Liver (tissue), 9 donors: ENCODE data around the gene KRT25. TPM values are rescaled to one million over a fixed set of nuclear protein-coding genes. Genes with fewer than 3 reads are reported as not detected.

Experiments
- DNase-seq: peaks from one replicate; pipeline ENCODE4 v3.0.0-alpha.2; 2017; ENCODE audit warnings: low spot score
- H3K27ac ChIP-seq, 2 donors: one replicate each; pipeline ENCODE4 v1.7.0; 2013; ENCODE audit warnings: inconsistent platforms in 2 of 2, low read length in 2 of 2, control low read depth in 1 of 2, low read depth in 1 of 2, mild to moderate bottlenecking in 1 of 2
- H3K27me3 ChIP-seq, 4 donors: one replicate each; pipeline versions ENCODE4 v1.6.1 to v1.7.0; 2013; ENCODE audit warnings: low read length in 3 of 4, inconsistent platforms in 1 of 4, mild to moderate bottlenecking in 1 of 4, moderate library complexity in 1 of 4; ENCODE audit not compliant: control insufficient read depth in 4 of 4, insufficient read depth in 4 of 4
- H3K36me3 ChIP-seq, 4 donors: one replicate each; pipeline versions ENCODE4 v1.6.1 to v1.7.0; 2013; ENCODE audit warnings: low read length in 3 of 4, mild to moderate bottlenecking in 3 of 4, low read depth in 1 of 4, moderate library complexity in 1 of 4; ENCODE audit not compliant: control insufficient read depth in 4 of 4, insufficient read depth in 3 of 4
- H3K4me1 ChIP-seq, 4 donors: one replicate each; pipeline versions ENCODE4 v1.6.1 to v1.7.0; 2013; ENCODE audit warnings: low read length in 3 of 4, mild to moderate bottlenecking in 3 of 4, moderate library complexity in 1 of 4; ENCODE audit not compliant: control insufficient read depth in 4 of 4, insufficient read depth in 4 of 4
- H3K4me3 ChIP-seq, 3 donors: one replicate each; pipeline versions ENCODE4 v1.6.1 to v1.7.0; 2013; ENCODE audit warnings: low read length in 3 of 3, control low read depth in 1 of 3, low read depth in 1 of 3, mild to moderate bottlenecking in 1 of 3
- H3K9ac ChIP-seq, 2 donors: one replicate each; pipeline ENCODE4 v1.7.0; 2013; ENCODE audit warnings: low read length in 2 of 2, mild to moderate bottlenecking in 2 of 2, moderate library complexity in 2 of 2, control low read depth in 1 of 2, low read depth in 1 of 2
- H3K9me3 ChIP-seq, 4 donors: one replicate each; pipeline versions ENCODE4 v1.6.1 to v1.7.0; 2013; ENCODE audit warnings: low read length in 3 of 4; ENCODE audit not compliant: control insufficient read depth in 4 of 4
- EGR1 ChIP-seq, 2 donors: IDR thresholded peaks; 2 replicates each; pipeline ENCODE4 v1.6.1; 2016 to 2018; ENCODE audit warnings: antibody characterized with exemption in 2 of 2, low read depth in 2 of 2
- FOXA1 ChIP-seq: IDR thresholded peaks from 2 replicates; pipeline ENCODE4 v1.6.1; 2016; ENCODE audit warnings: antibody characterized with exemption
- FOXA2 ChIP-seq: IDR thresholded peaks from 2 replicates; pipeline ENCODE4 v1.6.1; 2016; ENCODE audit warnings: antibody characterized with exemption
- GABPA ChIP-seq, 2 donors: IDR thresholded peaks in 1 of 2; conservative IDR thresholded peaks in 1 of 2; 2 replicates each; pipeline ENCODE4 v1.6.1; 2016; ENCODE audit warnings: antibody characterized with exemption in 2 of 2, mild to moderate bottlenecking in 1 of 2, moderate library complexity in 1 of 2
- HNF4A ChIP-seq, 2 donors: conservative IDR thresholded peaks; 2 replicates each; pipeline ENCODE4 v1.6.1; 2016; ENCODE audit warnings: antibody characterized with exemption in 2 of 2, mild to moderate bottlenecking in 2 of 2
- HNF4G ChIP-seq: IDR thresholded peaks from 2 replicates; pipeline ENCODE4 v1.6.1; 2016; ENCODE audit warnings: antibody characterized with exemption
- JUND ChIP-seq, 2 donors: IDR thresholded peaks; 2 replicates each; pipeline ENCODE4 v1.6.1; 2016; ENCODE audit warnings: antibody characterized with exemption in 2 of 2
- NR2F2 ChIP-seq: IDR thresholded peaks from 2 replicates; pipeline ENCODE4 v1.6.1; 2016; ENCODE audit warnings: antibody characterized with exemption
- RAD21 ChIP-seq, 2 donors: IDR thresholded peaks; 2 replicates each; pipeline ENCODE4 v1.6.1; 2016; ENCODE audit warnings: antibody characterized with exemption in 2 of 2, mild to moderate bottlenecking in 2 of 2
- RXRA ChIP-seq, 2 donors: IDR thresholded peaks; 2 replicates each; pipeline ENCODE4 v1.6.1; 2017 to 2018; ENCODE audit warnings: antibody characterized with exemption in 2 of 2, mild to moderate bottlenecking in 1 of 2
- SP1 ChIP-seq: IDR thresholded peaks from 2 replicates; pipeline ENCODE4 v1.6.1; 2018; ENCODE audit warnings: antibody characterized with exemption, mild to moderate bottlenecking
- TAF1 ChIP-seq: conservative IDR thresholded peaks from 2 replicates; pipeline ENCODE4 v1.6.1; 2016; ENCODE audit warnings: antibody characterized with exemption, mild to moderate bottlenecking
- YY1 ChIP-seq: IDR thresholded peaks from 2 replicates; pipeline ENCODE4 v1.6.1; 2016; ENCODE audit warnings: antibody characterized with exemption, mild to moderate bottlenecking
- WGBS: extraction: QIAGEN DNeasy Blood & Tissue Kit; methylation state at CpG from one replicate; pipeline ENCODE4 v1.1.7; 2013; 5-methylcytosine and 5-hydroxymethylcytosine counted together
- polyA plus RNA-seq, 2 donors: library from polyadenylated mRNA; stranded (reverse) in 1 of 2; unstranded in 1 of 2; fragments of 200-250 nt in 1 of 2; fragments of >200 nt in 1 of 2; fragmentation: Nextera tagmentation in 1 of 2; extraction: Ambion mirVana in 1 of 2; gene quantifications; one replicate each; pipeline versions ENCODE4 v1.2.1 to v1.2.3, GENCODE V29; 2013 to 2015
- total RNA-seq, 2 donors: library from RNA; depleted of rRNA; stranded (reverse); fragments of >200 nt; gene quantifications; one replicate each; pipeline ENCODE4 v1.2.3, GENCODE V29; 2014
- TF ChIP-seq, protein P1 (sequence below): IDR thresholded peaks from 2 replicates; pipeline ENCODE4 v1.6.1; 2016; ENCODE audit warnings: antibody characterized with exemption
- TF ChIP-seq, protein P2 (sequence below): IDR thresholded peaks from 2 replicates; pipeline ENCODE4 v1.6.1; 2016; ENCODE audit warnings: antibody characterized with exemption
- TF ChIP-seq, protein P3 (sequence below): IDR thresholded peaks from 2 replicates; pipeline ENCODE4 v1.6.1; 2016; ENCODE audit warnings: antibody characterized with exemption, mild to moderate bottlenecking
- TF ChIP-seq, protein P4 (sequence below): IDR thresholded peaks from 2 replicates; pipeline ENCODE4 v1.6.1; 2016; ENCODE audit warnings: antibody characterized with exemption
- donor health status: healthy.
- donor health status: healthy.
- donor health status: healthy.
- donor health status: healthy.
- donor health status: healthy.

KRT25 gene
- total and polyA plus RNA-seq, 4 donors: not detected

DNA sequence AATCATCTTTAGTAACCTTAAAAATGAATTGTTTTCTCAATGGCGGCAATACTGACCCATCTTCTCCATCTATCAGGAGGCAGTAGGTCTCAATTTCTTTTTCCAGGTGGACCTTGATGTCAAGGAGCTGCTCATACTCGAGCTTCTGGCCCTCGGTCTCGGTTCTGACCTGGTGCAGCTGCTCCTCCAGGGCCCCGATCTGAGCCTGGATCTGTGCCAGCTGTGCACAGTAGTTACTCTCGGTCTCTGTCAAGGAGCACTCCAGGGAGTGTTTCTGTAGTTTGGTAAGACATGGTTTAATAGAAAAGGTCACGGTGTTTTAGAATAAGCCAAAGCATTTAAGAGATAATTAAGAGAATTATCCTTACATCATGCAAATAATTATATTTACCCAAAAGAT lies 22.3 kb upstream of the KRT25 start:
- DNase-seq: no peak
- Histone ChIP-seq H3K4me3 (no peak overlapping the region), H3K4me1 (peaks cover 0 to 4% (median 2%) of the 10 kb centered on the region in 4 donors), H3K27me3 (peaks cover 0 to 20% (median 2%) of the 10 kb centered on the region in 4 donors), H3K9ac (no peak overlapping the region), H3K27ac (no peak overlapping the region), H3K36me3 (no peaks in the 10 kb centered on the region), H3K9me3 (no peaks in the 10 kb centered on the region)
- WGBS: 78% methylated on average over 7 of the region's 7 CpGs
- TF ChIP-seq SP1 (no peak), EGR1 (IDR thresholded peaks at IDR 0.05; ENCODE audit: low read depth in 2 of 2) (no peak), HNF4G (no peak), RXRA (IDR thresholded peaks at IDR 0.05) (no peak), FOXA2 (no peak), RAD21 (IDR thresholded peaks at IDR 0.05) (no peak), GABPA (IDR thresholded peaks at IDR 0.05 in 1 of 2, conservative IDR thresholded peaks at IDR 0.05 in 1 of 2) (no peak), TAF1 (no peak), NR2F2 (no peak), FOXA1 (no peak), JUND (IDR thresholded peaks at IDR 0.05) (no peak)
- TF ChIP-seq, protein P1, sequence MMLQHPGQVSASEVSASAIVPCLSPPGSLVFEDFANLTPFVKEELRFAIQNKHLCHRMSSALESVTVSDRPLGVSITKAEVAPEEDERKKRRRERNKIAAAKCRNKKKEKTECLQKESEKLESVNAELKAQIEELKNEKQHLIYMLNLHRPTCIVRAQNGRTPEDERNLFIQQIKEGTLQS: no peak
- TF ChIP-seq, protein P2, sequence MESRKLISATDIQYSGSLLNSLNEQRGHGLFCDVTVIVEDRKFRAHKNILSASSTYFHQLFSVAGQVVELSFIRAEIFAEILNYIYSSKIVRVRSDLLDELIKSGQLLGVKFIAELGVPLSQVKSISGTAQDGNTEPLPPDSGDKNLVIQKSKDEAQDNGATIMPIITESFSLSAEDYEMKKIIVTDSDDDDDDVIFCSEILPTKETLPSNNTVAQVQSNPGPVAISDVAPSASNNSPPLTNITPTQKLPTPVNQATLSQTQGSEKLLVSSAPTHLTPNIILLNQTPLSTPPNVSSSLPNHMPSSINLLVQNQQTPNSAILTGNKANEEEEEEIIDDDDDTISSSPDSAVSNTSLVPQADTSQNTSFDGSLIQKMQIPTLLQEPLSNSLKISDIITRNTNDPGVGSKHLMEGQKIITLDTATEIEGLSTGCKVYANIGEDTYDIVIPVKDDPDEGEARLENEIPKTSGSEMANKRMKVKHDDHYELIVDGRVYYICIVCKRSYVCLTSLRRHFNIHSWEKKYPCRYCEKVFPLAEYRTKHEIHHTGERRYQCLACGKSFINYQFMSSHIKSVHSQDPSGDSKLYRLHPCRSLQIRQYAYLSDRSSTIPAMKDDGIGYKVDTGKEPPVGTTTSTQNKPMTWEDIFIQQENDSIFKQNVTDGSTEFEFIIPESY: no peak
- TF ChIP-seq, protein P3, sequence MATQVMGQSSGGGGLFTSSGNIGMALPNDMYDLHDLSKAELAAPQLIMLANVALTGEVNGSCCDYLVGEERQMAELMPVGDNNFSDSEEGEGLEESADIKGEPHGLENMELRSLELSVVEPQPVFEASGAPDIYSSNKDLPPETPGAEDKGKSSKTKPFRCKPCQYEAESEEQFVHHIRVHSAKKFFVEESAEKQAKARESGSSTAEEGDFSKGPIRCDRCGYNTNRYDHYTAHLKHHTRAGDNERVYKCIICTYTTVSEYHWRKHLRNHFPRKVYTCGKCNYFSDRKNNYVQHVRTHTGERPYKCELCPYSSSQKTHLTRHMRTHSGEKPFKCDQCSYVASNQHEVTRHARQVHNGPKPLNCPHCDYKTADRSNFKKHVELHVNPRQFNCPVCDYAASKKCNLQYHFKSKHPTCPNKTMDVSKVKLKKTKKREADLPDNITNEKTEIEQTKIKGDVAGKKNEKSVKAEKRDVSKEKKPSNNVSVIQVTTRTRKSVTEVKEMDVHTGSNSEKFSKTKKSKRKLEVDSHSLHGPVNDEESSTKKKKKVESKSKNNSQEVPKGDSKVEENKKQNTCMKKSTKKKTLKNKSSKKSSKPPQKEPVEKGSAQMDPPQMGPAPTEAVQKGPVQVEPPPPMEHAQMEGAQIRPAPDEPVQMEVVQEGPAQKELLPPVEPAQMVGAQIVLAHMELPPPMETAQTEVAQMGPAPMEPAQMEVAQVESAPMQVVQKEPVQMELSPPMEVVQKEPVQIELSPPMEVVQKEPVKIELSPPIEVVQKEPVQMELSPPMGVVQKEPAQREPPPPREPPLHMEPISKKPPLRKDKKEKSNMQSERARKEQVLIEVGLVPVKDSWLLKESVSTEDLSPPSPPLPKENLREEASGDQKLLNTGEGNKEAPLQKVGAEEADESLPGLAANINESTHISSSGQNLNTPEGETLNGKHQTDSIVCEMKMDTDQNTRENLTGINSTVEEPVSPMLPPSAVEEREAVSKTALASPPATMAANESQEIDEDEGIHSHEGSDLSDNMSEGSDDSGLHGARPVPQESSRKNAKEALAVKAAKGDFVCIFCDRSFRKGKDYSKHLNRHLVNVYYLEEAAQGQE: no peak
- TF ChIP-seq, protein P4, sequence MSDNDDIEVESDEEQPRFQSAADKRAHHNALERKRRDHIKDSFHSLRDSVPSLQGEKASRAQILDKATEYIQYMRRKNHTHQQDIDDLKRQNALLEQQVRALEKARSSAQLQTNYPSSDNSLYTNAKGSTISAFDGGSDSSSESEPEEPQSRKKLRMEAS: no peak

DNA sequence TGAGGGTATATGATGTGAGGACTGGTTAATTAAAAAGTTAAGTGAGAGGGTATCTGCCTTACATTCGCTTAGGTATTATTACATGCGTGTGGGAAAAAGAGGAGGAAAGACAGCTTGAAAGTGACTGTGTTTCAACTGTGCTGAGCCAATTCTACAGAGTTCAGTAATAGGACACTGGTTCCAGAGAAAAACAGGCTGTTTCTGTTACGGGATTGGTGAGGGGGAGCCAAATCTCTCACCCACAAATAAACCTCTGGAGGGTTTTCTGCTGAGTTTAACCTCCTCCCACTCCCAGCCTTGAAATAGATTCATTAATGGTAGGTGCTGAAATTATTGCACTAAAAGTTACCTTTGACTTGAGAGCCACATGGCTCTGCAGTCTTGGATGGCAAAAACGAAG lies 20.8 kb upstream of the KRT25 start:
- no peak overlapping the region for H3K27ac ChIP-seq
- no peak for DNase-seq
- no peak overlapping the region for H3K4me3 ChIP-seq
- no peak for TF ChIP-seq YY1
- TF ChIP-seq, protein P2: no peak
- no peak for TF ChIP-seq HNF4A (conservative IDR thresholded peaks at IDR 0.05)
- TF ChIP-seq TAF1: no peak
- no peak for TF ChIP-seq FOXA2
- TF ChIP-seq, protein P1: no peak
- TF ChIP-seq, protein P4: no peak
- peaks cover 0 to 4% (median 2%) of the 10 kb centered on the region in 4 donors for H3K4me1 ChIP-seq
- H3K36me3 ChIP-seq: no peaks in the 10 kb centered on the region
- peaks cover 0 to 23% (median 2%) of the 10 kb centered on the region in 4 donors for H3K27me3 ChIP-seq
- no peaks in the 10 kb centered on the region for H3K9me3 ChIP-seq
- 81% methylated on average over 4 of the region's 4 CpGs for WGBS
- H3K9ac ChIP-seq: no peak overlapping the region
